GM12875 (cell line): Measurements from ENCODE around the gene ASCC2.
A peak's percentile ranks its signal among the peaks of the same experiment; 100 is the strongest.

ENCODE experiments used
- H3K4me3 ChIP-seq: one replicate; pipeline ENCODE4 v1.5.1; 2011; ENCODE audit warnings: low read depth, low read length, control low read depth
- TF ChIP-seq, protein P1 (sequence below): IDR thresholded peaks from 2 replicates; pipeline ENCODE4 v1.5.1; 2011; ENCODE audit warnings: low read depth, mild to moderate bottlenecking, control low read depth, inconsistent platforms, low read length, moderate library complexity, borderline replicate concordance; ENCODE audit not compliant: insufficient read depth

The ASCC2 gene

DNA sequence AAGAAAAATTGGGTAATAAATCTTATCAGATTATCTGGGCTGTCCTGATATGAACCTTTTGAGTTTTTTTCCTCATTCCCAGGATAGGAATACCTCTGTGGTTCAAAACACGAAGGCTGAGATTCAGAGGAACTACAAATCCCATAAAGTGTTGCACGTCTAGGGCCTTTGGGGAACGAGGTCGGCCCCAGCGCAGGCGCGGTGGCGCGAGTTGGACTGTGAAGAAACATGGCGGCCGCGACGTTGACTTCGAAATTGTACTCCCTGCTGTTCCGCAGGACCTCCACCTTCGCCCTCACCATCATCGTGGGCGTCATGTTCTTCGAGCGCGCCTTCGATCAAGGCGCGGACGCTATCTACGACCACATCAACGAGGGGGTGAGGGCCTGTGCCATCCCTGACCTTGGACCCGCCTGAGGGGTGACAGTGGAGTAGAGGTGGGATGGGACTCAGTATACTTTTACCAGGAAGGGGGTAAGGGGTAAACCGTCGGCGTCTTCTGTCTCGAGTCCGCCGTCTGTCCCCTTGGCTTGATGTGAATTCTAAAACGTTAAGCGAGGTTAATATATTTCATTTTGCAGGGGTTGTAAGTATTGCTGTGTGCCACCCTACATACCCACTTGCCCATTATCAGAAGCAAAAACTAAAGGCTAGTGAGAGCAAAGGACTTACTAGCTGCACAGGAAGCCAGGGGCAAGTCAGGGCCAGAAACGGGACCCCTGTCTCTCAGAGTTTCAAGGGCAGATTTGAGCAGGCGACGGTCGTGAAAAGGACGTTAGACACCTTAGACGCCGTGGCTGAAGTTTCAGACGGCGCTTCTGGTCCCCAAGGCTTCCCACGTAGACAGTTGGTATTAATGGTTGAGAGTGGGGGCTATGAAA, 70.7 kb downstream of the ASCC2 start, which contains the start of gene UQCR10:
UQCR10 (plus strand) TSS at position 199 of the 881 bp plus-strand sequence; CDS start at position 229, 30 bp downstream.
- TF ChIP-seq, protein P1, sequence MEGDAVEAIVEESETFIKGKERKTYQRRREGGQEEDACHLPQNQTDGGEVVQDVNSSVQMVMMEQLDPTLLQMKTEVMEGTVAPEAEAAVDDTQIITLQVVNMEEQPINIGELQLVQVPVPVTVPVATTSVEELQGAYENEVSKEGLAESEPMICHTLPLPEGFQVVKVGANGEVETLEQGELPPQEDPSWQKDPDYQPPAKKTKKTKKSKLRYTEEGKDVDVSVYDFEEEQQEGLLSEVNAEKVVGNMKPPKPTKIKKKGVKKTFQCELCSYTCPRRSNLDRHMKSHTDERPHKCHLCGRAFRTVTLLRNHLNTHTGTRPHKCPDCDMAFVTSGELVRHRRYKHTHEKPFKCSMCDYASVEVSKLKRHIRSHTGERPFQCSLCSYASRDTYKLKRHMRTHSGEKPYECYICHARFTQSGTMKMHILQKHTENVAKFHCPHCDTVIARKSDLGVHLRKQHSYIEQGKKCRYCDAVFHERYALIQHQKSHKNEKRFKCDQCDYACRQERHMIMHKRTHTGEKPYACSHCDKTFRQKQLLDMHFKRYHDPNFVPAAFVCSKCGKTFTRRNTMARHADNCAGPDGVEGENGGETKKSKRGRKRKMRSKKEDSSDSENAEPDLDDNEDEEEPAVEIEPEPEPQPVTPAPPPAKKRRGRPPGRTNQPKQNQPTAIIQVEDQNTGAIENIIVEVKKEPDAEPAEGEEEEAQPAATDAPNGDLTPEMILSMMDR = no peak
- peak within 1 kb of the TSS; percentile 78 for H3K4me3 ChIP-seq

DNA sequence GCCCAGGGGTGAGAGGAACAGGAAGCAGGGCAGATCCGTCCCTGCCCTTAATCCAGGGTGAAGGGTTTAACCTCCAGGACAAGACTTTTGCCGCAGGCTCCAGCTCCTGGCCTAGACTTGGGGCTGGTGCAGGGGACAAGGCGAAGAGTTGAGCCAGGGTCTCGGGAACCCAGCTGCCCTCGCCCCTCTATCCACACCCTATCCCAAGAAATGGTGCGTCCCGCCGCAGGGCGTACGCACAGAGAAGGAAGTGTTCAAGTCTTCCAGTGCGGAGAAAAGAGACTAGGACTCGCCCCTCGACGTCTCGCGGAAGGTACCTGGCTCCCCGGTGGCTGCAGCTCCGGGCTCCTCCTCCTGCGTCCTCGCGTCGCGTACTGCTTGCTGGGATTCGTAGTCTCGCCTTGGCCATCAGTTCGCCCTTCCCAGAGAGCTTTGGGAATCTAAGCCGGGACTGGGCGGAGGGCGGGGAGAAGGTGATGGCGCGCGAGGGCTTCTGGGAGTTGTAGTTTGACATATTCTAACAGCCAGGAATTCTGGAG, 71.4 kb downstream of the ASCC2 start, which contains the start of gene ZMAT5:
ZMAT5 (minus strand) TSS at position 376 of the 539 bp plus-strand sequence. CDS start 18,463 bp downstream, outside the sequence.
- TF ChIP-seq, protein P1 = no peak
- peak within 1 kb of the TSS; percentile 78 for H3K4me3 ChIP-seq

DNA sequence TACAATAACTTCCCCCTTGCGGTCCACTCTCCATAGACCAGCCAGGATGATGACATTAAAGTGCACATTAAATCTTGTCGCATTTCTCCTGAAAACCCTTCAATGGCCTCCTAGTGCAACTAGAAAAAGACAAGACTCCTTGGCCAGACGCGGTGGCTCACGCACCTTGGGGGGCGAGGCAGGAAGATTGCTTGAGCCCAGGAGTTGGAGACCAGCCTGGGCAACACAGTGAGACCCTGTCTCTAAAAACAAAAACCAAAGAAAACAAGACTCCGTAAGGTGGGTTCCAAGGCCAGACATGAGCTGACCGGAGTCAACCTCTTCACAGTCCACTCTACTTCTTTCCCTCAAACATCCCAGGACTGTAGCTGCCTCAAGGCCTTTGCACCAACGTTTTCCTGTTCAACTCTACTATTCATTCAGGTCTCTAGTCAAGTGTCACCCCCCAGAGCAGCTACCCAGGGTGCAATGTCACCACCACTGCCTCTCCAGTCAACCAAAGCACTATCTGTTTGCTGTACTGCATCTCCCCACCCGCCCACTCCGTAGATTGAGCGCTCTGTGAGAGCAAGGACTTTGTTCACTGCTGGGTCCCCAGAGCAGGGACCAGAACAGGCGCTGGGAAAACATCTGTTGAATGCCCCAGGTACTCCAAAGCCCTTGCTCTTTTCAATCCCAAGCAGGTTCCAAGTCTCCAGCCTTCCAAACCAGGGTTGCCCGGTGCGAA, 72.0 kb downstream of the ASCC2 start:
- H3K4me3 ChIP-seq = peak overlapping the region; percentile 62
- TF ChIP-seq, protein P1 = no peak

DNA sequence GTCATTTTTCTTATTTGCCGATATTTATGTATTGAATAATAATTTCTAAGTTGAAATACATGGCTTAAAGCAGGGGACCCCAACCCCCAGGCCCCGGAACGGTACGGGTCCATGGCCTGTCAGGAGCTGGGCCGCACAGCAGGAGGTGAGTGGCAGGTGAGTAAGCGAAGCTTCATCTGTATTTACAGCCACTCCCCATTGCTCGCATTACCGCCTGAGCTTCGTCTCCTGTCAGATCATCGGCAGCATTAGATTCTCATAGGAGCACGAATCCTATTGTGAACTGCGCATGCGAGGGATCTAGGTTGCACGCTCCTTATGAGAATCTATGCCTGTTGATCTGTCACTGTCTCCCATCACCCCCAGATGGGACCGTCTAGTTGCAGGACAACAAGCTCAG, 75.8 kb downstream of the ASCC2 start:
- TF ChIP-seq, protein P1 = no peak
- H3K4me3 ChIP-seq = no peak overlapping the region

DNA sequence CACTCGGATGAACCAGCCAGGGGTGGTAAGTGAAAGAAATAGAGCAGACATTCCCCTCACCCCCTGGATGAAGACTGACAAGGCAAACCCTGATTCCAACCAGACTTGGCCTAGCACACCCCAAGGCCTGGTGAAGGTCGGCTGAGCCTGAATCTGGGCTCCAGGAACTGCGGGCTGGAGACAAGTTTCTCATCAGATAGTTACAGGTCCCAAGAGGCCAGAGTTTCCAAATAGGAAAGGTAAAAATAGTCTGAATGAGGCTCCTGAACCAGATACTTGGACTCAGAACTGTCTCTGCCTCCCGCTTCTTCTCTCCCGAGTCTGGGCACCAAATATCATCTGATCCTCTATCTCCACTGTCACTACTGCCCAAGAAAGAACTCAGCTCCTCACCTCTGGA, 79.1 kb downstream of the ASCC2 start:
- TF ChIP-seq, protein P1 = no peak
- H3K4me3 ChIP-seq = no peak overlapping the region

DNA sequence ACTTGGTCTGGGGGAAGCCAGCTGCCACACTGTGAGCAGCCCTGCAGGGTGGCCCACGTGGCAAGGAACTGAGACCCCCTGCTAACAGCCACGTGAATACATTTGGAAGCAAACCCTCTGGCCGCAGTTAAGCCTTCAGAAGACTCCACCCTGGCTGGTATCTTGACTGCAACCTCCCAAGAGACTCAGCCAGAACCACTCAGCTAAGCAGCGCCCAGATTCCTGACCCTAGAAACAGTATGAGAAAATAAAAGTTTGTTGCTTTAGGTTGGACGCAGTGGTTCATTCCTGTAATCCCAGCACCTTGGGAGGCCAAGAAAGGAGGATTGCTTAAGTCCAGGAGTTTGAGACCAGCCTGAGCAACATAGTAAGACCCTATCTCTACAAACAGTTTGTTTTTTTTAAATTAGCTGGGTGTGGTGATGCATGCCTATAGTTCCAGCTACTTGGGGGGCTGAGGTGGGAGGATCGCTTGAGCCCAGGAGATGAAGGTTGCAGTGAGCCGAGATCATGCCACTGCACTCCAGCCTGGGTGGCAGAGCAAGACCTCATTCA, 79.9 kb downstream of the ASCC2 start:
- TF ChIP-seq, protein P1 = no peak
- H3K4me3 ChIP-seq = no peak overlapping the region
